Tibial nerve (tissue), 3 donors: ENCODE data around the gene ZNF670.

Experiments used
- CTCF ChIP-seq, 5 experiments: fragments of 200-600 bp in 3 of 5; fragments of 450-650 bp in 2 of 5; sonication (generic) in 3 of 5; IDR thresholded peaks; one replicate each; pipeline ENCODE4 v1.5.1; 2016 to 2019; ENCODE audit warnings: antibody characterized with exemption in 5 of 5, mild to moderate bottlenecking in 3 of 5, moderate library complexity in 2 of 5
- POLR2A ChIP-seq, 2 donors: fragments of 450-650 bp; IDR thresholded peaks; one replicate each; pipeline ENCODE4 v1.6.1; 2017; ENCODE audit warnings: antibody characterized with exemption in 2 of 2, mild to moderate bottlenecking in 2 of 2, moderate library complexity in 2 of 2

- no peak for TF ChIP-seq POLR2A (IDR thresholded peaks at IDR 0.05)
- TF ChIP-seq CTCF (IDR thresholded peaks at IDR 0.05) = no peak
Observed at GRCh38 chr1:247114351-247115140, 35.9 kb upstream of the ZNF670 start.
